GM21737 (cell line): ENCODE results near the gene AGL.
"Not testable (repeated sequence)": the region's sequence is repeated elsewhere in the genome, so short reads cannot be mapped to it uniquely, and the experiment has no call there.

ENCODE experiments used
- ATAC-seq: cut with Tn5 transposase; IDR thresholded peaks from one replicate; pipeline ENCODE4 v1.9.1; 2021; ENCODE audit warnings: mild to moderate bottlenecking, moderate library complexity; ENCODE audit not compliant: unreplicated experiment

The AGL gene

GRCh38 chr1:99849744-99850458 is at the start of gene AGL:
Gene AGL (plus strand): TSS chr1:99850361. CDS start chr1:99851043, 682 bp downstream.
- ATAC-seq, result peak; percentile 99

- no peak for ATAC-seq
These were observed 48.6 kb upstream of the AGL start for GRCh38 chr1:99801584-99801983.

- no peak for ATAC-seq
These were observed 43.3 kb upstream of the AGL start for GRCh38 chr1:99806882-99807281.

GRCh38 chr1:99808391-99809115 is 41.6 kb upstream of the AGL start:
- peak; percentile 95 for ATAC-seq

DNA sequence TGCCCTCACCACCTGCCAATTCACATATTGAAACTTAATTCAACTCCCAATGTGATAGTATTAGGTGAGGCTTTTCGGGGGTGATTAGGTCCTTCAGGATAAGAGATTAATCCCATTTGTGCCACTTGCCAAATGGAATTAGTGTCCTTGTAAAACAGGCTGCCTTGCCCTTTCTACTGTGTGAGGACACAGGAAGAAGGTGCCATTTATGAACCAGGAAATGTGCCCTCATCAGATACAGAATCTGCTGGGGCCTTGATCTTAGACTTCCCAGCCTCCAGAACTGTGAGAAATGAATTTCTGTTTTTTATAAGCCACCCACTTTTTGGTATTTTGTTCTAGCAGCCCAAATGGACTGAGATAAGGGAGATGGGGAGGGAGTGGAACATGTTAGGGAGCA is 39.1 kb upstream of the AGL start:
- no peak for ATAC-seq

DNA sequence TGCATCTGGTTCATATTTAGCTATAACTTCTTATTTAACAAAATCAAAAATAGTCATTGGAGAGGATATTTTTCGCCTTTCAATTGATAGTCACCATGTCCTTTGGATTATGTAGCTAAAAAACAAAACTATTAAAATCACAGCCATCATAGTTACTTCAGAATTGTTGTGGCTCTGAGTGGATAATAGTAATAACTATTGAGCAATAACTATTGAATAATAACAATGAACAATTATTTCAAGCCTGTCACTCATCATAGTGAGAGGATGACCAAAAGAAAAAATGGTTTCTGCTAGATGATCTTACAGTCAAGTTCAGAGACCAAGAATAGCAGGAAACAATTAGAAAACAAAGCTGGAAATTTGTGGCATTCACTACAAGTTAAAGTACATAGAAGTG is 38.4 kb upstream of the AGL start:
- no peak for ATAC-seq

GRCh38 chr1:99814373-99814900 is 35.7 kb upstream of the AGL start:
- ATAC-seq, result no peak

DNA sequence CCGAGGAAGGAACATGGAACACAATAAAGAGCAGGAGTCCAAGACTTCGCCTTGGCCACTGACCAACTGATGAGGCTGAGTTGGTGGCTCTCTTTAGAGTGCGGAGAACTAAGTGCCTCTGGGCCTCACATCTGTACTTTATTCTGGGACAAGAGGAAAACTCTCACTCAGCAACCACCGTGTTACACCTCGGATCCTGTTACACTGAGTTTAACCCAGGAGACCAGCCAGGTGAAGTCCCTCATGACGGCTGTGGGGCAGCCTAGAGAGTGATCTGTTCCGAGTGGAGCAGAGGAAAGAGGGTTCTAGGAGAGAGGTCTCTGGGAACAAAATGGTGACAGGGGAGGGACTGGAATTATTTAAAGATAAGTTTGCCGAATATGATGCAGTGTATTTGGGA is 33.5 kb upstream of the AGL start:
- ATAC-seq, result no peak

GRCh38 chr1:99818063-99818699 is 32.0 kb upstream of the AGL start:
- no peak for ATAC-seq

- ATAC-seq, result peak; percentile 91
These were observed 29.6 kb upstream of the AGL start for GRCh38 chr1:99820546-99820945.

DNA sequence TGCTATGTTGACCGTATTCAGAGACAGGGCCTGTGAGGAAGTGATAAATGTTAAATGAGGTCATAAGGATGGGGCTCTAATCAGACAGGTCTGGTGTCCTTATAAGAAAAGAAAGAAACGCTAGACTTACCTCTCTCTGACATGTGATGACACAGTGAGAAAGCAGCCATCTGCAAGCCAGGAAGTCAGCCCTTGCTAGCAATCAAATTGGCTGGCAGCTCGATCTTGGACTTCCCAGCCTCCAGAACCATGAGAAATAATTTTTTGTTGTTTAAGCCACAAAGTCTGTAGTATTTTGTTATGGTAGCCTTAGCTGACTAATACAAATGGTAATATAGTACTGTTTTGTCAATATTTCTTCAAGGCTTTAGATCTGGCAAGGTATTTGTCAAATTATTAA is 25.1 kb upstream of the AGL start:
- no peak for ATAC-seq

DNA sequence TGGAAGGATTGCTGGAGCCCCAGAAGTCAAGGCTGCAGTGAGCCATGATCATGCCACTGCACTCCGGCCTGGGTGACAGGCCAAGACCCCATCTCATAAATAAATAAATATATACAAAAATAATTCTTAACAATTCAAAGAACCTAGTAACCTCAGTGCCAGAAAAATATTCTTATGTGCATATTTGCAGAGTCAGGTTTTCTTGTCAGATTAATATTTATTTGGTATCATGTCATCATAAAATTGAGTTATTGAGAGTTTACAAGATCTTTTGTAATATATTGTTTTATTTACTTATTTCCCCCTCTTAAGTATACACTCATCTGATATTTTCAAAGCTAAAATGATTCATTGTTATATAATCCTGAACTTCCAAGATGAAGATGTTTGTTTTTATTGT is 24.5 kb upstream of the AGL start:
- no peak for ATAC-seq

DNA sequence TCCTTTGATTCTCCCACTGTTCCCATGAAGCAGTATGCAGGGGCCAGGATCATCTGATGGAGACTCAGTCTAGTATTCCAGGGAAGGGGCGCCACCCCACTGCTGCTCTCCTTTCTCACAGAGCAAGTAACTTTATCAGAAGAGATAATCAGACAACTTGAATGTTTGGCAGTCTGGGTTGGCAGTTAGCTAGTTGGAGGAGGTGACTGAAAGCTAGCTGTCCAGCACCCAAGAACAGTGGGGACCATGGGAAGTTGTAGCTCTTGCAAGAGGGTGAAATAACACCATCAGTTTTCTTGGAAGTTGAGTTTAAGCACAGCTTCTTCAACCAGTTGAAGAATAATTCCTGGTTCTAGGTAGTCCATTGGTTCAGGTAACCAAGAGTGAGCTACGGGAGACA is 22.2 kb upstream of the AGL start:
- ATAC-seq, result no peak

DNA sequence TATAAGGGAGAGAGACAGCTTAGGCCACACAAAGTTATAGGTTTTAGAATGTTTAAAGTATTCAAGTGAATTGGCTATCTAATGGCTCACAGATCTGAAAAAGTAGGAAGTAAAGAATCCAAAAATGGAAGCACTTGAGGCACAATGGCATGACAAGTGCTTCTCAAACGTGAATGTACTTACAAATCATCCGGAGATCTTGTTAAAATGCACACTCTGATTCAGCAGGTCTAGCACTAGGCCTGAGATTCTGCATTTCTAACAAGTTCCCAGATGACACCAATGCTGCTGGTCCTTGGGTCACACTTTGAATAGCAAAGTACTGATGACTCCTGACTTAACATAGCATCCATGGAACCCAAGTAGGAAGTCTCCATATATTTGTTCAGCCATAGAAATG is 20.9 kb upstream of the AGL start:
- ATAC-seq, result no peak

DNA sequence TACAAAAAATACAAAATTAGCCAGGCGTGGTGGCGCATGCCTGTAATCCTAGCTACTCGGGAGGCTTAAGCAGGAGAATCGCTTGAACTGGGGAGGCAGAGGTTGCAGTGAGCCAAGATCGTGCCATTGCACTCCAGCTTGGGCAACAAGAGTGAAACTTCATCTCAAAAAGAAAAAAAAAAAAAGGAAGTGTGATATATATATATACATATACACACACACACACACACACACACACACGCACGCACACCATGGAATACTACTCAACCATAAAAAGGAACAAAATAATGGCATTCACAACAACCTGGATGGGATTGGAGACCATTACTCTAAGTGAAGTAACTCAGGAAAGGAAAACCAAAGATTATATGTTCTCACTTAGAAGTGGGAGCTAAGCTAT is 16.2 kb upstream of the AGL start:
- not testable (repeated sequence) for ATAC-seq

- ATAC-seq, result not testable (repeated sequence)
These were observed 13.7 kb upstream of the AGL start for GRCh38 chr1:99836171-99837103.

GRCh38 chr1:99840353-99840752 is 9.8 kb upstream of the AGL start:
- not testable (repeated sequence) for ATAC-seq

- ATAC-seq, result no peak
These were observed 6.4 kb upstream of the AGL start for GRCh38 chr1:99843760-99844159.

GRCh38 chr1:99845201-99845600 is 5.0 kb upstream of the AGL start:
- ATAC-seq, result not testable (repeated sequence)

- no peak for ATAC-seq
These were observed 783 bp upstream of the AGL start for GRCh38 chr1:99849413-99849743.
